GM12864 (cell line): ENCODE measurements around the gene EMC1.
"Not testable (repeated sequence)": the region's sequence is repeated elsewhere in the genome, so short reads cannot be mapped to it uniquely, and the experiment has no call there.

Experiments used
- DNase-seq: peaks from one replicate; pipeline ENCODE4 v3.0.0-alpha.2; 2011; ENCODE audit warnings: low read depth
- H3K4me3 ChIP-seq: 2 replicates; pipeline ENCODE4 v1.5.1; 2011; ENCODE audit warnings: mild to moderate bottlenecking, low read depth, low read length, control low read depth
- CTCF ChIP-seq: IDR thresholded peaks from 2 replicates; pipeline ENCODE4 v1.5.1; 2011; ENCODE audit warnings: low read depth, mild to moderate bottlenecking, moderate library complexity, low read length, control low read depth, inconsistent platforms; ENCODE audit errors: missing control alignments

The EMC1 gene

GRCh38 chr1:19186001-19186400, 65.3 kb downstream of the EMC1 start:
- no peak for TF ChIP-seq CTCF
- no peak overlapping the region for H3K4me3 ChIP-seq
- no peak for DNase-seq

- no peak for DNase-seq
- TF ChIP-seq CTCF = no peak
- H3K4me3 ChIP-seq = no peak overlapping the region
Observed at GRCh38 chr1:19182223-19182622, 69.1 kb downstream of the EMC1 start.

GRCh38 chr1:19180265-19180657, 71.1 kb downstream of the EMC1 start:
- H3K4me3 ChIP-seq, DNase-seq: not testable (repeated sequence)

GRCh38 chr1:19179597-19180264, 71.6 kb downstream of the EMC1 start:
- DNase-seq = no peak
- H3K4me3 ChIP-seq = no peak overlapping the region
- TF ChIP-seq CTCF = peak; percentile 30

GRCh38 chr1:19178734-19179398, 72.5 kb downstream of the EMC1 start:
- TF ChIP-seq CTCF = no peak
- DNase-seq = no peak
- H3K4me3 ChIP-seq = no peak overlapping the region

GRCh38 chr1:19177811-19178210, 73.5 kb downstream of the EMC1 start:
- TF ChIP-seq CTCF = no peak
- H3K4me3 ChIP-seq = no peak overlapping the region
- no peak for DNase-seq

- TF ChIP-seq CTCF = no peak
- peak; percentile 36 for DNase-seq
Observed at GRCh38 chr1:19169642-19170041, 81.7 kb downstream of the EMC1 start.

More at GRCh38 chr1:19169642-19170041, 81.7 kb downstream of the EMC1 start:
- no peak overlapping the region for H3K4me3 ChIP-seq
